Mucosa of rectum (tissue), 2 donors: Measurements from ENCODE around the gene IRF5.
A peak's percentile ranks its signal among the peaks of the same experiment; 100 is the strongest.

Source experiments
- H3K27ac ChIP-seq, 2 donors: one replicate each; pipeline ENCODE4 v1.7.0; 2013; ENCODE audit warnings: inconsistent platforms in 2 of 2, low read depth in 2 of 2, low read length in 2 of 2
- H3K27me3 ChIP-seq, 2 donors: one replicate each; pipeline ENCODE4 v1.7.0; 2013; ENCODE audit warnings: low read length in 2 of 2; ENCODE audit not compliant: control insufficient read depth in 2 of 2, insufficient read depth in 2 of 2
- H3K36me3 ChIP-seq, 2 donors: one replicate each; pipeline ENCODE4 v1.7.0; 2013; ENCODE audit warnings: low read length in 2 of 2; ENCODE audit not compliant: control insufficient read depth in 2 of 2, insufficient read depth in 2 of 2
- H3K4me1 ChIP-seq, 2 donors: one replicate each; pipeline ENCODE4 v1.7.0; 2013; ENCODE audit warnings: low read length in 2 of 2, mild to moderate bottlenecking in 1 of 2; ENCODE audit not compliant: control insufficient read depth in 2 of 2, insufficient read depth in 2 of 2
- H3K4me3 ChIP-seq, 2 donors: one replicate each; pipeline ENCODE4 v1.7.0; 2013; ENCODE audit warnings: low read length in 2 of 2
- H3K9ac ChIP-seq, 2 donors: one replicate each; pipeline ENCODE4 v1.7.0; 2013; ENCODE audit warnings: low read length in 2 of 2, low read depth in 1 of 2, mild to moderate bottlenecking in 1 of 2
- H3K9me3 ChIP-seq, 2 donors: one replicate each; pipeline ENCODE4 v1.7.0; 2013; ENCODE audit warnings: low read length in 2 of 2; ENCODE audit not compliant: control insufficient read depth in 2 of 2
- donor health status: healthy.
- donor health status: Normal muscosa, but diverticular disease.

Gene IRF5

GRCh38 chr7:128937647-128938543, at the start of gene IRF5:
Gene IRF5, plus strand, starts transcription at chr7:128937927. Its CDS starts 4,155 bp downstream, at chr7:128942082.
- peak within 1 kb of the TSS; percentile 62 to 79 for H3K4me3 ChIP-seq
- no peaks in the 10 kb centered on the region for H3K27me3 ChIP-seq
- no peaks in the 10 kb centered on the region for H3K36me3 ChIP-seq
- H3K9me3 ChIP-seq: no peaks in the 10 kb centered on the region
- peaks cover 22 to 24% of the 10 kb centered on the region in 2 donors for H3K4me1 ChIP-seq
- peak within 1 kb of the TSS; percentile 60 to 69 for H3K9ac ChIP-seq
- peak within 1 kb of the TSS; percentile 56 to 75 for H3K27ac ChIP-seq

- H3K36me3 ChIP-seq: no peaks in the 10 kb centered on the region
- peaks cover 4 to 5% of the 10 kb centered on the region in 2 donors for H3K4me1 ChIP-seq
- peaks cover 2 to 6% of the 10 kb centered on the region in 2 donors for H3K27me3 ChIP-seq
- no peaks in the 10 kb centered on the region for H3K9me3 ChIP-seq
- H3K4me3 ChIP-seq: no peak overlapping the region
- H3K9ac ChIP-seq: no peak overlapping the region
- no peak overlapping the region for H3K27ac ChIP-seq
Measured at GRCh38 chr7:128888039-128888755, 49.5 kb upstream of the IRF5 start.

- Histone ChIP-seq H3K9ac (no peak overlapping the region), H3K36me3 (no peaks in the 10 kb centered on the region), H3K4me1 (peaks cover 4 to 7% of the 10 kb centered on the region in 2 donors), H3K27ac (no peak overlapping the region), H3K4me3 (no peak overlapping the region), H3K27me3 (peaks cover 2 to 6% of the 10 kb centered on the region in 2 donors), H3K9me3 (no peaks in the 10 kb centered on the region)
Measured at GRCh38 chr7:128888756-128889095, 49.0 kb upstream of the IRF5 start.

- Histone ChIP-seq H3K9ac (no peak overlapping the region), H3K27ac (no peak overlapping the region), H3K9me3 (no peaks in the 10 kb centered on the region), H3K27me3 (peaks cover 2 to 6% of the 10 kb centered on the region in 2 donors), H3K4me3 (no peak overlapping the region), H3K4me1 (peaks cover 4 to 8% of the 10 kb centered on the region in 2 donors), H3K36me3 (no peaks in the 10 kb centered on the region)
Measured at GRCh38 chr7:128889121-128889520, 48.6 kb upstream of the IRF5 start.

- no peak overlapping the region for H3K27ac ChIP-seq
- peak overlapping the region in 1 of 2 donors; percentile 24 for H3K9ac ChIP-seq
- peaks cover 4 to 8% of the 10 kb centered on the region in 2 donors for H3K4me1 ChIP-seq
- H3K36me3 ChIP-seq: no peaks in the 10 kb centered on the region
- peaks cover 2 to 6% of the 10 kb centered on the region in 2 donors for H3K27me3 ChIP-seq
- no peaks in the 10 kb centered on the region for H3K9me3 ChIP-seq
- H3K4me3 ChIP-seq: peak overlapping the region in 1 of 2 donors; percentile 43
Measured at GRCh38 chr7:128890306-128891109, 47.2 kb upstream of the IRF5 start.

GRCh38 chr7:128891110-128891941, 46.4 kb upstream of the IRF5 start:
- Histone ChIP-seq H3K36me3 (no peaks in the 10 kb centered on the region), H3K27me3 (peaks cover 2 to 6% of the 10 kb centered on the region in 2 donors), H3K4me3 (peak overlapping the region in 1 of 2 donors; percentile 43), H3K27ac (no peak overlapping the region), H3K9ac (peak overlapping the region in 1 of 2 donors; percentile 24), H3K4me1 (peaks cover 4 to 8% of the 10 kb centered on the region in 2 donors), H3K9me3 (no peaks in the 10 kb centered on the region)

- Histone ChIP-seq H3K27me3 (peaks cover 2 to 6% of the 10 kb centered on the region in 2 donors), H3K4me1 (peaks cover 4 to 8% of the 10 kb centered on the region in 2 donors), H3K27ac (no peak overlapping the region), H3K36me3 (no peaks in the 10 kb centered on the region), H3K9ac (no peak overlapping the region), H3K4me3 (no peak overlapping the region), H3K9me3 (no peaks in the 10 kb centered on the region)
Measured at GRCh38 chr7:128891942-128892269, 45.8 kb upstream of the IRF5 start.

- H3K9me3 ChIP-seq: no peaks in the 10 kb centered on the region
- H3K4me1 ChIP-seq: peaks cover 4 to 8% of the 10 kb centered on the region in 2 donors
- no peak overlapping the region for H3K4me3 ChIP-seq
- no peak overlapping the region for H3K27ac ChIP-seq
- H3K36me3 ChIP-seq: no peaks in the 10 kb centered on the region
- peaks cover 2 to 6% of the 10 kb centered on the region in 2 donors for H3K27me3 ChIP-seq
- no peak overlapping the region for H3K9ac ChIP-seq
Measured at GRCh38 chr7:128892521-128893250, 45.0 kb upstream of the IRF5 start.
